A673 (cell line): Measurements from ENCODE around the gene ANK2. TPM values are rescaled to one million over a fixed set of nuclear protein-coding genes. Genes with fewer than 3 reads are reported as not detected.

ENCODE experiments used
- BruUV-seq: library from RNA; stranded (reverse); fragments of 400-500 nt; replicated peaks from 2 replicates; lab custom pipeline; 2021; lab: Mats Ljungman, UMichigan
- CTCF ChIA-PET: fragments of 300-600 bp; sonication (Branson Sonifier 250); formaldehyde crosslinking; loops from one replicate; lab custom pipeline; 2022; ENCODE audit warnings: antibody characterized with exemption; lab: Charles Lee
- POLR2A ChIA-PET: fragments of 300-600 bp; sonication (Branson Sonifier 250); formaldehyde crosslinking; loops from one replicate; lab custom pipeline; 2022; ENCODE audit warnings: antibody characterized with exemption; ENCODE audit not compliant: low non-redundant PET; lab: Charles Lee
- DNase-seq: peaks from one replicate; pipeline ENCODE4 v3.0.0-alpha.2; 2015; ENCODE audit warnings: low spot score
- H3K27ac ChIP-seq: fragments of 200-600 bp; sonication (generic); 2 replicates; pipeline ENCODE4 v1.5.1; 2016; ENCODE audit warnings: mixed run types, low read depth, mild to moderate bottlenecking, mixed read lengths, antibody characterized with exemption, low read length; ENCODE audit not compliant: poor library complexity, severe bottlenecking
- H3K27me3 ChIP-seq: fragments of 200-600 bp; sonication (generic); replicated peaks from 2 replicates; pipeline ENCODE4 v1.6.1; 2017; ENCODE audit warnings: mixed run types, low read depth, mild to moderate bottlenecking, mixed read lengths, antibody characterized with exemption, low read length; ENCODE audit not compliant: insufficient read depth, poor library complexity
- H3K36me3 ChIP-seq: fragments of 200-600 bp; sonication (generic); 2 replicates; pipeline ENCODE4 v1.6.1; 2016; ENCODE audit warnings: mixed run types, mild to moderate bottlenecking, mixed read lengths, antibody characterized with exemption, low read length; ENCODE audit not compliant: insufficient read depth, poor library complexity, severe bottlenecking
- H3K4me1 ChIP-seq: fragments of 200-600 bp; sonication (generic); 2 replicates; pipeline ENCODE4 v1.6.1; 2017; ENCODE audit warnings: mixed run types, mild to moderate bottlenecking, mixed read lengths, antibody characterized with exemption, low read length; ENCODE audit not compliant: insufficient read depth, poor library complexity, severe bottlenecking
- H3K4me3 ChIP-seq: fragments of 200-600 bp; sonication (generic); 2 replicates; pipeline ENCODE4 v1.5.1; 2016; ENCODE audit warnings: low read depth, mixed run types, mild to moderate bottlenecking, mixed read lengths, low read length; ENCODE audit not compliant: poor library complexity, severe bottlenecking
- H3K9me3 ChIP-seq: fragments of 200-600 bp; sonication (generic); 2 replicates; pipeline ENCODE4 v1.6.1; 2016; ENCODE audit warnings: mixed run types, low read depth, mild to moderate bottlenecking, mixed read lengths, antibody characterized with exemption, low read length; ENCODE audit not compliant: poor library complexity, severe bottlenecking
- CTCF ChIP-seq: fragments of 300-800, 200-600 bp; sonication (generic); conservative IDR thresholded peaks from 2 replicates; pipeline ENCODE4 v1.5.1; 2017; ENCODE audit warnings: low read depth, mild to moderate bottlenecking, antibody characterized with exemption, low read length, moderate library complexity, mixed read lengths
- EZH2 ChIP-seq: fragments of 200-600 bp; sonication (generic); IDR thresholded peaks from 2 replicates; pipeline ENCODE4 v1.6.1; 2017; ENCODE audit warnings: borderline replicate concordance, low read depth, mild to moderate bottlenecking, mixed read lengths, antibody characterized with exemption, low read length; ENCODE audit not compliant: poor library complexity, severe bottlenecking
- intact Hi-C: fragments of 100-400 bp; cut with micrococcal nuclease; formaldehyde crosslinking; loops from one replicate; pipeline ENCODE4 v1.10.0; 2022; ENCODE audit not compliant: unreplicated experiment
- total RNA-seq: library from RNA; stranded (reverse); gene quantifications from 2 replicates; pipeline ENCODE4 v1.2.3, GENCODE V29; 2021

ANK2 gene
- total RNA-seq, 1 experiment from 2014 or later = 12.7 TPM

GRCh38 chr4:113059449-113060182 is 10.2 kb downstream of the ANK2 start:
- intact Hi-C loops = no loop called here
- ChIA-PET CTCF (no interaction called here), POLR2A (no interaction called here)
- H3K9me3 ChIP-seq = no peaks in the 10 kb centered on the region
- H3K4me3 ChIP-seq = no peak overlapping the region
- H3K27ac ChIP-seq = no peak overlapping the region
- no peaks in the 10 kb centered on the region for H3K4me1 ChIP-seq
- no peaks in the 10 kb centered on the region for H3K36me3 ChIP-seq
- no peak for DNase-seq
- no peaks in the 10 kb centered on the region for H3K27me3 ChIP-seq
- no TSS peak for BruUV-seq
- TF ChIP-seq CTCF = no peak
- no peak for TF ChIP-seq EZH2

GRCh38 chr4:113060853-113061252 is 11.4 kb downstream of the ANK2 start:
- Histone ChIP-seq H3K9me3 (no peaks in the 10 kb centered on the region), H3K4me3 (no peak overlapping the region), H3K4me1 (no peaks in the 10 kb centered on the region), H3K27ac (no peak overlapping the region), H3K27me3 (no peaks in the 10 kb centered on the region), H3K36me3 (no peaks in the 10 kb centered on the region)
- TF ChIP-seq CTCF = no peak
- no peak for TF ChIP-seq EZH2
- ChIA-PET CTCF (no interaction called here), POLR2A (no interaction called here)
- no TSS peak for BruUV-seq
- intact Hi-C loops = no loop called here
- DNase-seq = no peak

- intact Hi-C loops = no loop called here
- Histone ChIP-seq H3K27ac (no peak overlapping the region), H3K36me3 (no peaks in the 10 kb centered on the region), H3K4me1 (no peaks in the 10 kb centered on the region), H3K27me3 (no peaks in the 10 kb centered on the region), H3K4me3 (no peak overlapping the region), H3K9me3 (no peaks in the 10 kb centered on the region)
- BruUV-seq = no TSS peak
- POLR2A ChIA-PET = no interaction called here
- no peak for DNase-seq
- no peak for TF ChIP-seq CTCF
- no peak for TF ChIP-seq EZH2
- CTCF ChIA-PET = no interaction called here
Observed at GRCh38 chr4:113064244-113064643, 14.8 kb downstream of the ANK2 start.
